Glutamatergic neuron (in vitro differentiated cells): Measurements from ENCODE around the gene APC. TPM values are rescaled to one million over a fixed set of nuclear protein-coding genes. Genes with fewer than 3 reads are reported as not detected.

Source experiments
- DNase-seq: peaks from one replicate; pipeline ENCODE4 v3.0.0; 2022
- H3K27ac Mint-ChIP-seq: one replicate; pipeline ENCODE4 v1.8.0; 2020; ENCODE audit warnings: mild to moderate bottlenecking, mixed read lengths, inconsistent platforms; ENCODE audit not compliant: unreplicated experiment
- H3K27me3 Mint-ChIP-seq: one replicate; pipeline ENCODE4 v1.8.0; 2020; ENCODE audit warnings: mild to moderate bottlenecking, moderate library complexity, mixed read lengths, inconsistent platforms; ENCODE audit not compliant: unreplicated experiment
- H3K36me3 Mint-ChIP-seq: one replicate; pipeline ENCODE4 v1.8.0; 2020; ENCODE audit warnings: mild to moderate bottlenecking, mixed read lengths, inconsistent platforms; ENCODE audit not compliant: unreplicated experiment
- H3K4me1 Mint-ChIP-seq: one replicate; pipeline ENCODE4 v1.8.0; 2020; ENCODE audit warnings: mild to moderate bottlenecking, low read depth, mixed read lengths, inconsistent platforms; ENCODE audit not compliant: unreplicated experiment
- H3K4me3 Mint-ChIP-seq: one replicate; pipeline ENCODE4 v1.8.0; 2020; ENCODE audit warnings: mild to moderate bottlenecking, mixed read lengths, inconsistent platforms; ENCODE audit not compliant: unreplicated experiment
- H3K9me3 Mint-ChIP-seq: one replicate; pipeline ENCODE4 v1.8.0; 2020; ENCODE audit warnings: mild to moderate bottlenecking, moderate library complexity, mixed read lengths, inconsistent platforms; ENCODE audit not compliant: unreplicated experiment
- total RNA-seq: library from RNA; stranded (reverse); fragmentation: NEBNext Ultra II Directional; extraction: Animal tissue kit (Norgen Biotek cat#: 25700); gene quantifications from one replicate; pipeline ENCODE4 v1.2.1, GENCODE V29; 2021; ENCODE audit not compliant: unreplicated experiment
- TF ChIP-seq, protein P1 (sequence below): fragments of 200-600 bp; sonication (generic); IDR thresholded peaks from one replicate; pipeline ENCODE4 v1.5.0; 2021; ENCODE audit not compliant: partially characterized antibody, unreplicated experiment

APC gene
- total RNA-seq, 1 donor from 2014 or later, result 136 TPM

DNA sequence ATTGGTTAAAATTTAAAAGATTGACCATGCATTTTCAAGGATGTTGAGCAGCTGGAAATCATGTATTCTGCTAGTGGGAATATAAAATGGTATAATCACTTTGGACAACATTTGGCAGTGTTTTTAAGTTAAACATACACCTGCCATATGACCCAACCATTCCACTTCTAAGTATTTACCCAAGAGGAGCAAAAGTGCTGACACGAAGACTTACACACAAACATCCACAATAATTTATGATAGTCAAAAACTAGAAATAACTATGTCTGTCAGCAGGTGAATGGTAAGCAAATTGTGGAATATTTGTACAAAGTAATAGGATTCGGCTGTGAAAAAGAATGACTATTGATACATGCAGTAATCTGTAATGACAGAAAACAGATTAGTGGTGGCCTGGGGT lies 92.7 kb downstream of the APC start:
- Mint-ChIP-seq H3K36me3 (no peaks in the 10 kb centered on the region), H3K27ac (no peak overlapping the region), H3K27me3 (peaks cover 2% of the 10 kb centered on the region), H3K4me1 (no peaks in the 10 kb centered on the region), H3K9me3 (no peaks in the 10 kb centered on the region), H3K4me3 (no peak overlapping the region)
- TF ChIP-seq, protein P1, sequence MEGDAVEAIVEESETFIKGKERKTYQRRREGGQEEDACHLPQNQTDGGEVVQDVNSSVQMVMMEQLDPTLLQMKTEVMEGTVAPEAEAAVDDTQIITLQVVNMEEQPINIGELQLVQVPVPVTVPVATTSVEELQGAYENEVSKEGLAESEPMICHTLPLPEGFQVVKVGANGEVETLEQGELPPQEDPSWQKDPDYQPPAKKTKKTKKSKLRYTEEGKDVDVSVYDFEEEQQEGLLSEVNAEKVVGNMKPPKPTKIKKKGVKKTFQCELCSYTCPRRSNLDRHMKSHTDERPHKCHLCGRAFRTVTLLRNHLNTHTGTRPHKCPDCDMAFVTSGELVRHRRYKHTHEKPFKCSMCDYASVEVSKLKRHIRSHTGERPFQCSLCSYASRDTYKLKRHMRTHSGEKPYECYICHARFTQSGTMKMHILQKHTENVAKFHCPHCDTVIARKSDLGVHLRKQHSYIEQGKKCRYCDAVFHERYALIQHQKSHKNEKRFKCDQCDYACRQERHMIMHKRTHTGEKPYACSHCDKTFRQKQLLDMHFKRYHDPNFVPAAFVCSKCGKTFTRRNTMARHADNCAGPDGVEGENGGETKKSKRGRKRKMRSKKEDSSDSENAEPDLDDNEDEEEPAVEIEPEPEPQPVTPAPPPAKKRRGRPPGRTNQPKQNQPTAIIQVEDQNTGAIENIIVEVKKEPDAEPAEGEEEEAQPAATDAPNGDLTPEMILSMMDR, result no peak
- no peak for DNase-seq

- H3K9me3 Mint-ChIP-seq, result no peaks in the 10 kb centered on the region
- H3K27me3 Mint-ChIP-seq, result peaks cover 2% of the 10 kb centered on the region
- no peaks in the 10 kb centered on the region for H3K4me1 Mint-ChIP-seq
- TF ChIP-seq, protein P1, result no peak
- DNase-seq, result no peak
- H3K4me3 Mint-ChIP-seq, result no peak overlapping the region
- peaks cover 7% of the 10 kb centered on the region for H3K36me3 Mint-ChIP-seq
- H3K27ac Mint-ChIP-seq, result no peak overlapping the region
Observed at GRCh38 chr5:112833971-112834370, 96.3 kb downstream of the APC start.

DNA sequence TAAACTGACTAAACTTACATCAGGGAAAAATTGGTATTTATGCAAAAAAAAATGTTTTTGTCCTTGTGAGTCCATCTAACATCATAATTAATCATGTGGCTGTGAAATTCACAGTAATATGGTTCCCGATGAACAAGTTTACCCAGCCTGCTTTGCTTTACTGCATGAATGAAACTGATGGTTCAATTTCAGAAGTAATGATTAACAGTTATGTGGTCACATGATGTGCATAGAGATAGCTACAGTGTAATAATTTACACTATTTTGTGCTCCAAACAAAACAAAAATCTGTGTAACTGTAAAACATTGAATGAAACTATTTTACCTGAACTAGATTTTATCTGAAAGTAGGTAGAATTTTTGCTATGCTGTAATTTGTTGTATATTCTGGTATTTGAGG lies 106.8 kb downstream of the APC start:
- TF ChIP-seq, protein P1, result no peak
- no peak for DNase-seq
- Mint-ChIP-seq H3K4me1 (peaks cover 3% of the 10 kb centered on the region), H3K9me3 (peaks cover 4% of the 10 kb centered on the region), H3K27me3 (peaks cover 5% of the 10 kb centered on the region), H3K27ac (no peak overlapping the region), H3K4me3 (no peak overlapping the region), H3K36me3 (peaks cover 29% of the 10 kb centered on the region)

- TF ChIP-seq, protein P1, result no peak
- peaks cover 2% of the 10 kb centered on the region for H3K27me3 Mint-ChIP-seq
- H3K4me3 Mint-ChIP-seq, result no peak overlapping the region
- H3K4me1 Mint-ChIP-seq, result peaks cover 3% of the 10 kb centered on the region
- DNase-seq, result no peak
- no peak overlapping the region for H3K27ac Mint-ChIP-seq
- H3K36me3 Mint-ChIP-seq, result peaks cover 11% of the 10 kb centered on the region
- peaks cover 2% of the 10 kb centered on the region for H3K9me3 Mint-ChIP-seq
Observed at GRCh38 chr5:112846556-112846955, 108.9 kb downstream of the APC start.

GRCh38 chr5:112847306-112847705 lies 109.6 kb downstream of the APC start:
- Mint-ChIP-seq H3K4me1 (peaks cover 3% of the 10 kb centered on the region), H3K36me3 (peaks cover 4% of the 10 kb centered on the region), H3K27ac (no peak overlapping the region), H3K27me3 (peaks cover 3% of the 10 kb centered on the region), H3K9me3 (peaks cover 2% of the 10 kb centered on the region), H3K4me3 (no peak overlapping the region)
- TF ChIP-seq, protein P1, result no peak
- DNase-seq, result no peak
